Endothelial cell of umbilical vein (primary cell): ENCODE data around the gene GABBR2. TPM values are rescaled to one million over a fixed set of nuclear protein-coding genes. Genes with fewer than 3 reads are reported as not detected.

Source experiments
- BruUV-seq: library from RNA; stranded (reverse); fragments of 400-500 nt; replicated peaks from 2 replicates; lab custom pipeline; 2021; lab: Mats Ljungman, UMichigan
- CTCF ChIA-PET: fragments of 300-600, 350-600 bp; sonication (Branson Sonifier 250); formaldehyde crosslinking; loops from one replicate; lab custom pipeline; 2021; ENCODE audit warnings: antibody characterized with exemption, inconsistent platforms; lab: Charles Lee
- POLR2A ChIA-PET: fragments of 300-600, 350-600 bp; sonication (Branson Sonifier 250); formaldehyde crosslinking; loops from one replicate; lab custom pipeline; 2021; ENCODE audit warnings: antibody characterized with exemption, inconsistent platforms; lab: Charles Lee
- DNase-seq: peaks from one replicate; pipeline ENCODE4 v3.0.0-alpha.2; 2011; ENCODE audit warnings: low read depth, low spot score
- FAIRE-seq: peaks from 2 replicates; lab custom pipeline; 2011; peaks lifted over from hg19 to GRCh38; lab: Jason Lieb, UNC
- H2AFZ ChIP-seq: 2 replicates; pipeline ENCODE4 v1.6.0; 2012; ENCODE audit warnings: low read depth, low read length, control low read depth, inconsistent platforms
- H3K27ac ChIP-seq: 2 replicates; pipeline ENCODE4 v1.5.1; 2011; ENCODE audit warnings: low read depth, mild to moderate bottlenecking, control low read depth, low read length, moderate library complexity; ENCODE audit not compliant: insufficient read depth
- H3K27me3 ChIP-seq, 2 experiments: 2 replicates each; pipeline versions ENCODE4 v1.6.0 to v1.6.1; 2011; ENCODE audit warnings: low read length in 2 of 2, mixed read lengths in 1 of 2; ENCODE audit not compliant: control insufficient read depth in 2 of 2, insufficient read depth in 2 of 2
- H3K36me3 ChIP-seq, 2 experiments: 2 replicates in 1 of 2; 3 replicates in 1 of 2; pipeline ENCODE4 v1.5.1; 2011; ENCODE audit warnings: low read length in 2 of 2, mild to moderate bottlenecking in 1 of 2, moderate library complexity in 1 of 2; ENCODE audit not compliant: control insufficient read depth in 2 of 2, insufficient read depth in 2 of 2; ENCODE audit errors: extremely low read depth in 1 of 2
- H3K4me1 ChIP-seq: 3 replicates; pipeline ENCODE4 v1.5.1; 2011; ENCODE audit warnings: mild to moderate bottlenecking, low read length; ENCODE audit not compliant: control insufficient read depth, insufficient read depth; ENCODE audit errors: extremely low read depth
- H3K4me2 ChIP-seq: 2 replicates; pipeline ENCODE4 v1.6.1; 2011; ENCODE audit warnings: low read length, control low read depth, mixed read lengths; ENCODE audit not compliant: insufficient read depth
- H3K4me3 ChIP-seq, 3 experiments: fragments of 200-600 bp in 1 of 3; sonication (generic), shearing (Covaris generic) in 1 of 3; replicated peaks in 1 of 3; 2 replicates each; pipeline ENCODE4 v1.5.1; 2011 to 2016; ENCODE audit warnings: control low read depth in 3 of 3, low read length in 3 of 3, mild to moderate bottlenecking in 2 of 3, inconsistent platforms in 1 of 3, low read depth in 1 of 3, moderate library complexity in 1 of 3; ENCODE audit not compliant: insufficient read depth in 1 of 3
- H3K79me2 ChIP-seq: 2 replicates; pipeline ENCODE4 v1.6.0; 2012; ENCODE audit warnings: low read length, inconsistent platforms; ENCODE audit not compliant: control insufficient read depth, insufficient read depth
- H3K9ac ChIP-seq: replicated peaks from 2 replicates; pipeline ENCODE3; 2011; ENCODE audit warnings: low read length, control low read depth; ENCODE audit not compliant: insufficient read depth; ENCODE audit errors: extremely low read depth
- H3K9me1 ChIP-seq: replicated peaks from 3 replicates; pipeline ENCODE4 v1.6.0; 2011; ENCODE audit warnings: mild to moderate bottlenecking, low read length; ENCODE audit not compliant: control insufficient read depth, insufficient read depth; ENCODE audit errors: extremely low read depth
- H3K9me3 ChIP-seq: replicated peaks from 2 replicates; pipeline ENCODE4 v1.5.1; 2012; ENCODE audit warnings: low read length, inconsistent platforms; ENCODE audit not compliant: control insufficient read depth, insufficient read depth
- H4K20me1 ChIP-seq: replicated peaks from 2 replicates; pipeline ENCODE3; 2011; ENCODE audit warnings: mild to moderate bottlenecking, low read length; ENCODE audit not compliant: control insufficient read depth, insufficient read depth; ENCODE audit errors: extremely low read depth
- EZH2 ChIP-seq: IDR thresholded peaks from 2 replicates; pipeline ENCODE4 v1.6.1; 2012; ENCODE audit warnings: borderline replicate concordance, low read depth, mild to moderate bottlenecking, moderate library complexity, low read length, inconsistent platforms; ENCODE audit not compliant: severe bottlenecking
- FOS ChIP-seq: IDR thresholded peaks from 2 replicates; pipeline ENCODE4 v1.6.1; 2011; ENCODE audit warnings: mild to moderate bottlenecking, low read length, moderate library complexity, borderline replicate concordance; ENCODE audit not compliant: insufficient read depth
- GATA2 ChIP-seq: IDR thresholded peaks from 2 replicates; pipeline ENCODE4 v1.7.0; 2011; ENCODE audit warnings: low read depth, mild to moderate bottlenecking, moderate library complexity, mixed read lengths, low read length; ENCODE audit not compliant: insufficient read length, insufficient read depth
- JUN ChIP-seq: IDR thresholded peaks from 2 replicates; pipeline ENCODE4 v1.6.1; 2011; ENCODE audit warnings: borderline replicate concordance, low read depth; ENCODE audit not compliant: insufficient read length, insufficient read depth
- MYC ChIP-seq: IDR thresholded peaks from one replicate; pipeline ENCODE4 v1.6.1; 2011; ENCODE audit warnings: mild to moderate bottlenecking, low read depth, low read length
- POLR2A ChIP-seq: IDR thresholded peaks from 2 replicates; pipeline ENCODE4 v1.6.1; 2012; ENCODE audit warnings: low read depth, mild to moderate bottlenecking, control low read depth, low read length
- POLR2AphosphoS5 ChIP-seq: IDR thresholded peaks from 2 replicates; pipeline ENCODE4 v1.6.1; 2012; ENCODE audit warnings: low read depth, mild to moderate bottlenecking, control low read depth, low read length, moderate library complexity; ENCODE audit not compliant: insufficient read depth
- dilution Hi-C: fragments of 300-500 bp; cut with MboI; formaldehyde crosslinking; loops from one replicate; pipeline ENCODE4 v1.15.0; 2019; ENCODE audit warnings: low sequenced_read_pairs; ENCODE audit not compliant: extremely low pct_ligation_motif_present
- intact Hi-C: fragments of 100-400 bp; cut with micrococcal nuclease; formaldehyde crosslinking; loops from one replicate; pipeline ENCODE4 v1.10.0; 2022
- polyA plus RNA-seq, 4 experiments: library from polyadenylated mRNA; depleted of rRNA in 3 of 4; stranded (reverse) in 3 of 4; unstranded in 1 of 4; fragments of >200 nt; gene quantifications; 2 replicates each; pipeline versions ENCODE4 v1.2.1 to v1.2.3, GENCODE V29; 2011 to 2012; ENCODE audit warnings: missing spikeins in 1 of 4
- total RNA-seq: library from RNA; stranded (reverse); gene quantifications from 2 replicates; pipeline ENCODE4 v1.2.3, GENCODE V29; 2021
- TF ChIP-seq, protein P1 (sequence below), 2 donors: IDR thresholded peaks; 1 replicate in 1 of 2; 2 replicates in 1 of 2; pipeline ENCODE4 v1.5.1; 2011; ENCODE audit warnings: low read length in 2 of 2, mild to moderate bottlenecking in 2 of 2, moderate library complexity in 2 of 2, control low read depth in 1 of 2, inconsistent platforms in 1 of 2, low read depth in 1 of 2; ENCODE audit not compliant: insufficient read depth in 1 of 2; ENCODE audit errors: extremely low read depth in 1 of 2
- TF ChIP-seq, protein P2 (sequence below): IDR thresholded peaks from 2 replicates; pipeline ENCODE4 v1.6.1; 2011; ENCODE audit not compliant: insufficient read depth, insufficient read length

GABBR2 gene
- total and polyA plus RNA-seq, 2 donors (not counting 3 experiments of a cell fraction or from before 2014, with no cell fraction given) = 1.1 to 9.2 TPM

- H3K79me2 ChIP-seq = no peaks in the 10 kb centered on the region
- peak; percentile 26 for FAIRE-seq
- POLR2A ChIA-PET = no interaction called here
These were observed 308.6 kb downstream of the GABBR2 start for GRCh38 chr9:98399950-98400683.

More at GRCh38 chr9:98399950-98400683, 308.6 kb downstream of the GABBR2 start:
- Histone ChIP-seq H3K4me1 (no peaks in the 10 kb centered on the region), H2AFZ (no peak overlapping the region), H3K4me2 (no peak overlapping the region), H3K27ac (no peak overlapping the region), H3K36me3 (no peaks in the 10 kb centered on the region), H3K9ac (no peak overlapping the region), H4K20me1 (no peaks in the 10 kb centered on the region), H3K4me3 (no peak overlapping the region), H3K9me3 (no peaks in the 10 kb centered on the region), H3K9me1 (no peaks in the 10 kb centered on the region), H3K27me3 (no peaks in the 10 kb centered on the region)
- TF ChIP-seq, protein P1, sequence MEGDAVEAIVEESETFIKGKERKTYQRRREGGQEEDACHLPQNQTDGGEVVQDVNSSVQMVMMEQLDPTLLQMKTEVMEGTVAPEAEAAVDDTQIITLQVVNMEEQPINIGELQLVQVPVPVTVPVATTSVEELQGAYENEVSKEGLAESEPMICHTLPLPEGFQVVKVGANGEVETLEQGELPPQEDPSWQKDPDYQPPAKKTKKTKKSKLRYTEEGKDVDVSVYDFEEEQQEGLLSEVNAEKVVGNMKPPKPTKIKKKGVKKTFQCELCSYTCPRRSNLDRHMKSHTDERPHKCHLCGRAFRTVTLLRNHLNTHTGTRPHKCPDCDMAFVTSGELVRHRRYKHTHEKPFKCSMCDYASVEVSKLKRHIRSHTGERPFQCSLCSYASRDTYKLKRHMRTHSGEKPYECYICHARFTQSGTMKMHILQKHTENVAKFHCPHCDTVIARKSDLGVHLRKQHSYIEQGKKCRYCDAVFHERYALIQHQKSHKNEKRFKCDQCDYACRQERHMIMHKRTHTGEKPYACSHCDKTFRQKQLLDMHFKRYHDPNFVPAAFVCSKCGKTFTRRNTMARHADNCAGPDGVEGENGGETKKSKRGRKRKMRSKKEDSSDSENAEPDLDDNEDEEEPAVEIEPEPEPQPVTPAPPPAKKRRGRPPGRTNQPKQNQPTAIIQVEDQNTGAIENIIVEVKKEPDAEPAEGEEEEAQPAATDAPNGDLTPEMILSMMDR (IDR thresholded peaks at IDR 0.05; ENCODE audit: extremely low read depth in 1 of 2, insufficient read depth in 1 of 2, low read depth in 1 of 2, low read length in 2 of 2) = no peak
- TF ChIP-seq JUN (no peak), POLR2AphosphoS5 (no peak), FOS (no peak), GATA2 (no peak), MYC (no peak), EZH2 (no peak), POLR2A (no peak)
- TF ChIP-seq, protein P2, sequence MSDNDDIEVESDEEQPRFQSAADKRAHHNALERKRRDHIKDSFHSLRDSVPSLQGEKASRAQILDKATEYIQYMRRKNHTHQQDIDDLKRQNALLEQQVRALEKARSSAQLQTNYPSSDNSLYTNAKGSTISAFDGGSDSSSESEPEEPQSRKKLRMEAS = no peak
- DNase-seq = no peak
- CTCF ChIA-PET = interaction anchor here (0.7 kb wide), 1 partner anchor 341 kb away, joined by 3 read pairs; no protein-coding TSS in a partner anchor
- dilution Hi-C loops (no loop called here), intact Hi-C loops (no loop called here)
- BruUV-seq = no TSS peak
